Tibial nerve (tissue), 4 donors: Measurements from ENCODE around the gene TNFAIP2.
A peak's percentile ranks its signal among the peaks of the same experiment; 100 is the strongest.

Source experiments
- EP300 ChIP-seq, 2 donors: sonication (generic); formaldehyde crosslinking; IDR thresholded peaks; one replicate each; pipeline ENCODE4 v1.6.1; 2017; ENCODE audit warnings: antibody characterized with exemption in 2 of 2, mild to moderate bottlenecking in 1 of 2
- POLR2A ChIP-seq, 2 donors: fragments of 450-650 bp; IDR thresholded peaks; one replicate each; pipeline ENCODE4 v1.6.1; 2017; ENCODE audit warnings: antibody characterized with exemption in 2 of 2, mild to moderate bottlenecking in 2 of 2, moderate library complexity in 2 of 2
- TF ChIP-seq, protein P1 (sequence below), 5 experiments: fragments of 200-600 bp in 3 of 5; fragments of 450-650 bp in 2 of 5; sonication (generic) in 3 of 5; IDR thresholded peaks; one replicate each; pipeline ENCODE4 v1.5.1; 2016 to 2019; ENCODE audit warnings: antibody characterized with exemption in 5 of 5, mild to moderate bottlenecking in 3 of 5, moderate library complexity in 2 of 5

DNA sequence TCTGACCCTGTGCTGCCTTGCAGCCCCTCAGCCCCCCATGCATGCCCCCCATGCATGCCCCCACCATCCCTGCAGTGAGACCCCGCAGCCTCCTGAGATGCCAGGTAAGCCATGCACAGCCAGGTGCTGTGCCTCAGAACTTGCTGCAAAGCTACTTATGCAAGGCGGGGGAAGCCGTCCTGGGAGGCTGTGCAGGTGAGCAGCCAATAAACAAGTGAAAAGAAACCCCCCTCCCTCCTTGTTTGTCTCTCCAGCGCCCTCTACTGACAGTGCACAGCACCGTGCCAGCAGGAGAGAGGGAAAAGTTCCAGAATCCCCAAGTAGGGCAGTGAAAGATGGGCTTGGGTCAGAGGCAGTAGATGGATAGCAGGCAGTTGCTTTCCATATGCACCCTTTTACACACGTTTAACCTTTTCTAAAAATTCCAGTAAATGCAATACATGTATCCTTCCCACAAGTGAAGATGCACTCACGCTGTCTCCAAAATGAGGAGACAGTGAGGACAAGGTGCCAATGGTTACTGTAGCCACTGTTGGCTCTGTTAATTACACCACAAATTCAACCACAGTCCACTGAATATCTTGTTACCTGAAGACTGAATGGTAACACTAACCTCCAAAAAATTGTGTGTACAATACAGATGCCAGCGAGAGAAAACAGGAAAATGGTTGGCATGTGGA, 18.0 kb downstream of the TNFAIP2 start:
- TF ChIP-seq POLR2A (IDR thresholded peaks at IDR 0.05) (no peak), EP300 (IDR thresholded peaks at IDR 0.05) (no peak)
- TF ChIP-seq, protein P1, sequence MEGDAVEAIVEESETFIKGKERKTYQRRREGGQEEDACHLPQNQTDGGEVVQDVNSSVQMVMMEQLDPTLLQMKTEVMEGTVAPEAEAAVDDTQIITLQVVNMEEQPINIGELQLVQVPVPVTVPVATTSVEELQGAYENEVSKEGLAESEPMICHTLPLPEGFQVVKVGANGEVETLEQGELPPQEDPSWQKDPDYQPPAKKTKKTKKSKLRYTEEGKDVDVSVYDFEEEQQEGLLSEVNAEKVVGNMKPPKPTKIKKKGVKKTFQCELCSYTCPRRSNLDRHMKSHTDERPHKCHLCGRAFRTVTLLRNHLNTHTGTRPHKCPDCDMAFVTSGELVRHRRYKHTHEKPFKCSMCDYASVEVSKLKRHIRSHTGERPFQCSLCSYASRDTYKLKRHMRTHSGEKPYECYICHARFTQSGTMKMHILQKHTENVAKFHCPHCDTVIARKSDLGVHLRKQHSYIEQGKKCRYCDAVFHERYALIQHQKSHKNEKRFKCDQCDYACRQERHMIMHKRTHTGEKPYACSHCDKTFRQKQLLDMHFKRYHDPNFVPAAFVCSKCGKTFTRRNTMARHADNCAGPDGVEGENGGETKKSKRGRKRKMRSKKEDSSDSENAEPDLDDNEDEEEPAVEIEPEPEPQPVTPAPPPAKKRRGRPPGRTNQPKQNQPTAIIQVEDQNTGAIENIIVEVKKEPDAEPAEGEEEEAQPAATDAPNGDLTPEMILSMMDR (IDR thresholded peaks at IDR 0.05) = peak; percentile 32 to 37 (median 34)
